ENCODE measurements around the gene APMAP.

Gene APMAP

GRCh38 chr20:25011261-25011660, 18.7 kb upstream of the APMAP start:
- H3K4me3 ChIP-seq (ENCODE audit: insufficient read depth, low read length, poor library complexity, severe bottlenecking), result no peak overlapping the region
- H3K27ac ChIP-seq (ENCODE audit: low read depth, low read length), result no peak overlapping the region
- no peak overlapping the region for H2AFZ ChIP-seq (ENCODE audit: low read depth, low read length, severe bottlenecking)
- H3K79me2 ChIP-seq (ENCODE audit: insufficient read depth, low read length), result no peaks in the 10 kb centered on the region
- no peaks in the 10 kb centered on the region for H4K20me1 ChIP-seq (ENCODE audit: low read depth, low read length)
- no peak overlapping the region for H3K9ac ChIP-seq (ENCODE audit: low read length)
- H3K36me3 ChIP-seq (ENCODE audit: low read length), result no peaks in the 10 kb centered on the region
- H3K27me3 ChIP-seq (ENCODE audit: low read length), result no peaks in the 10 kb centered on the region
- no peaks in the 10 kb centered on the region for H3F3A ChIP-seq (ENCODE audit: insufficient read depth)
- no peak overlapping the region for H3K4me2 ChIP-seq (ENCODE audit: low read depth, low read length, poor library complexity, severe bottlenecking)
- H3K9me2 ChIP-seq (replicated peaks; ENCODE audit: insufficient read depth, low read length), result no peaks in the 10 kb centered on the region
- no peak for TF ChIP-seq EZH2phosphoT487 (conservative IDR thresholded peaks at IDR 0.05; ENCODE audit: low read length)
- TF ChIP-seq CTCF (IDR thresholded peaks at IDR 0.05; ENCODE audit: insufficient read depth, low read length, poor library complexity, severe bottlenecking), result no peak
- H3K9me3 ChIP-seq (ENCODE audit: insufficient read depth, low read length), result no peaks in the 10 kb centered on the region

- no peak for TF ChIP-seq EZH2phosphoT487 (conservative IDR thresholded peaks at IDR 0.05; ENCODE audit: low read length)
- TF ChIP-seq CTCF (IDR thresholded peaks at IDR 0.05; ENCODE audit: insufficient read depth, low read length, poor library complexity, severe bottlenecking), result no peak
- H3K9me3 ChIP-seq (ENCODE audit: insufficient read depth, low read length), result no peaks in the 10 kb centered on the region
- H3K9me2 ChIP-seq (replicated peaks; ENCODE audit: insufficient read depth, low read length), result no peaks in the 10 kb centered on the region
- H3K9ac ChIP-seq (ENCODE audit: low read length), result no peak overlapping the region
- no peaks in the 10 kb centered on the region for H4K20me1 ChIP-seq (ENCODE audit: low read depth, low read length)
- H3K79me2 ChIP-seq (ENCODE audit: insufficient read depth, low read length), result no peaks in the 10 kb centered on the region
- H3K36me3 ChIP-seq (ENCODE audit: low read length), result no peaks in the 10 kb centered on the region
- no peak overlapping the region for H3K4me3 ChIP-seq (ENCODE audit: insufficient read depth, low read length, poor library complexity, severe bottlenecking)
- no peaks in the 10 kb centered on the region for H3F3A ChIP-seq (ENCODE audit: insufficient read depth)
- no peak overlapping the region for H3K27ac ChIP-seq (ENCODE audit: low read depth, low read length)
- no peak overlapping the region for H2AFZ ChIP-seq (ENCODE audit: low read depth, low read length, severe bottlenecking)
- no peak overlapping the region for H3K4me2 ChIP-seq (ENCODE audit: low read depth, low read length, poor library complexity, severe bottlenecking)
- no peaks in the 10 kb centered on the region for H3K27me3 ChIP-seq (ENCODE audit: low read length)
These were observed 16.9 kb upstream of the APMAP start for GRCh38 chr20:25009218-25010145.

- Histone ChIP-seq H3K9me2 (replicated peaks; ENCODE audit: insufficient read depth, low read length) (no peaks in the 10 kb centered on the region), H3F3A (ENCODE audit: insufficient read depth) (no peaks in the 10 kb centered on the region), H2AFZ (ENCODE audit: low read depth, low read length, severe bottlenecking) (no peak overlapping the region), H3K27me3 (ENCODE audit: low read length) (no peaks in the 10 kb centered on the region), H3K36me3 (ENCODE audit: low read length) (no peaks in the 10 kb centered on the region), H3K27ac (ENCODE audit: low read depth, low read length) (no peak overlapping the region), H3K9me3 (ENCODE audit: insufficient read depth, low read length) (no peaks in the 10 kb centered on the region), H4K20me1 (ENCODE audit: low read depth, low read length) (no peaks in the 10 kb centered on the region), H3K4me2 (ENCODE audit: low read depth, low read length, poor library complexity, severe bottlenecking) (no peak overlapping the region), H3K9ac (ENCODE audit: low read length) (no peak overlapping the region), H3K79me2 (ENCODE audit: insufficient read depth, low read length) (no peaks in the 10 kb centered on the region), H3K4me3 (ENCODE audit: insufficient read depth, low read length, poor library complexity, severe bottlenecking) (no peak overlapping the region)
- no peak for TF ChIP-seq CTCF (IDR thresholded peaks at IDR 0.05; ENCODE audit: insufficient read depth, low read length, poor library complexity, severe bottlenecking)
- TF ChIP-seq EZH2phosphoT487 (conservative IDR thresholded peaks at IDR 0.05; ENCODE audit: low read length), result no peak
These were observed 16.1 kb upstream of the APMAP start for GRCh38 chr20:25008388-25009217.
